HepG2 (cell line): Measurements from ENCODE around the gene OSGIN1. TPM values are rescaled to one million over a fixed set of nuclear protein-coding genes. Genes with fewer than 3 reads are reported as not detected.
A peak's percentile ranks its signal among the peaks of the same experiment; 100 is the strongest.

Experiments
- DZIP1 ChIP-seq: sonication (generic); formaldehyde crosslinking; IDR thresholded peaks from 2 replicates; pipeline ENCODE4 v1.5.0; 2020; ENCODE audit warnings: mild to moderate bottlenecking, missing genetic modification reagents
- MAFK ChIP-seq, 2 experiments: IDR thresholded peaks in 1 of 2; conservative IDR thresholded peaks in 1 of 2; 2 replicates each; pipeline ENCODE4 v1.6.1; 2011; ENCODE audit warnings: improper control_type of control experiment in 2 of 2, low read length in 2 of 2
- NAIF1 ChIP-seq: sonication (generic); formaldehyde crosslinking; IDR thresholded peaks from 2 replicates; pipeline ENCODE4 v1.5.0; 2020; ENCODE audit warnings: mild to moderate bottlenecking, missing genetic modification reagents, borderline replicate concordance
- NFIC ChIP-seq: IDR thresholded peaks from 2 replicates; pipeline ENCODE4 v1.6.1; 2012; ENCODE audit warnings: mild to moderate bottlenecking, low read length, inconsistent platforms
- NKX3-1 ChIP-seq: sonication (generic); formaldehyde crosslinking; IDR thresholded peaks from 2 replicates; pipeline ENCODE4 v1.5.0; 2020; ENCODE audit warnings: missing genetic modification reagents
- SATB2 ChIP-seq: sonication (generic); formaldehyde crosslinking; IDR thresholded peaks from 2 replicates; pipeline ENCODE4 v1.5.0; 2020; ENCODE audit warnings: missing genetic modification reagents
- SRSF1 ChIP-seq: fragments of 200-400 bp; formaldehyde crosslinking; optimal IDR thresholded peaks from 2 replicates; pipeline ENCODE3; 2017; ENCODE audit warnings: mild to moderate bottlenecking, low read depth, low read length, moderate library complexity
- SSRP1 ChIP-seq: IDR thresholded peaks from 2 replicates; pipeline ENCODE4 v1.6.1; 2016; ENCODE audit warnings: control low read depth
- TBL1XR1 ChIP-seq: fragments of 150-350 bp; IDR thresholded peaks from 2 replicates; pipeline ENCODE4 v1.6.1; 2014; ENCODE audit warnings: borderline replicate concordance, low read length; ENCODE audit not compliant: partially characterized antibody
- TBX2 ChIP-seq: sonication (generic); formaldehyde crosslinking; IDR thresholded peaks from 2 replicates; pipeline ENCODE4 v1.5.0; 2020; ENCODE audit warnings: missing genetic modification reagents, mild to moderate bottlenecking, borderline replicate concordance
- TCF7L2 ChIP-seq: IDR thresholded peaks from 2 replicates; pipeline ENCODE4 v1.6.1; 2011; ENCODE audit warnings: mild to moderate bottlenecking, low read depth, low read length, moderate library complexity
- THAP8 ChIP-seq: sonication (generic); formaldehyde crosslinking; IDR thresholded peaks from 2 replicates; pipeline ENCODE4 v1.5.1; 2020; ENCODE audit warnings: missing genetic modification reagents, mild to moderate bottlenecking, borderline replicate concordance
- XRCC5 ChIP-seq: fragments of 200-400 bp; formaldehyde crosslinking; optimal IDR thresholded peaks from 2 replicates; pipeline ENCODE3; 2017; ENCODE audit warnings: mild to moderate bottlenecking, low read length
- ZFP36L1 ChIP-seq: sonication (generic); formaldehyde crosslinking; IDR thresholded peaks from 2 replicates; pipeline ENCODE4 v1.8.0; 2022; ENCODE audit warnings: mild to moderate bottlenecking, missing genetic modification reagents, moderate library complexity
- ZHX2 ChIP-seq, 2 experiments: sonication (generic) in 1 of 2; formaldehyde crosslinking in 1 of 2; IDR thresholded peaks; 2 replicates each; pipeline versions ENCODE4 v1.6.1 to v1.9.0; 2014 to 2022; ENCODE audit warnings: antibody characterized with exemption in 1 of 2, borderline replicate concordance in 1 of 2, inconsistent platforms in 1 of 2, low read depth in 1 of 2, missing genetic modification reagents in 1 of 2
- ZNF24 ChIP-seq: fragments of 450-650 bp; IDR thresholded peaks from 2 replicates; pipeline ENCODE4 v1.6.1; 2017; ENCODE audit warnings: antibody characterized with exemption, mild to moderate bottlenecking
- ZNF274 ChIP-seq: sonication (generic); formaldehyde crosslinking; IDR thresholded peaks from 2 replicates; pipeline ENCODE4 v1.5.1; 2020; ENCODE audit warnings: mild to moderate bottlenecking, missing genetic modification reagents
- ZNF552 ChIP-seq: sonication (generic); formaldehyde crosslinking; IDR thresholded peaks from 2 replicates; pipeline ENCODE4 v1.9.0; 2022; ENCODE audit warnings: missing genetic modification reagents, mild to moderate bottlenecking, borderline replicate concordance
- ZNF839 ChIP-seq: sonication (generic); formaldehyde crosslinking; IDR thresholded peaks from 2 replicates; pipeline ENCODE4 v1.4.0; 2020; ENCODE audit warnings: missing genetic modification reagents, mild to moderate bottlenecking, borderline replicate concordance
- polyA plus RNA-seq, 8 experiments: library from polyadenylated mRNA; depleted of rRNA in 3 of 8; stranded (reverse) in 7 of 8; unstranded in 1 of 8; fragments of >200 nt; fragmentation: Illumina TruSeq in 4 of 8; extraction: Trizol in 4 of 8; gene quantifications; 2 replicates each; pipeline versions ENCODE4 v1.2.1 to v1.2.3, GENCODE V29; 2011 to 2016; ENCODE audit warnings: low read depth in 4 of 8, missing spikeins in 1 of 8, mixed read lengths in 1 of 8; ENCODE audit not compliant: insufficient read depth in 1 of 8
- total RNA-seq, 5 experiments: library from RNA; depleted of rRNA; stranded (reverse); fragments of >200 nt; fragmentation: Illumina TruSeq; extraction: Trizol; gene quantifications; 2 replicates each; pipeline ENCODE4 v1.2.3, GENCODE V29; 2016; ENCODE audit warnings: low read depth in 1 of 5
- TF ChIP-seq, protein P1 (sequence below): sonication (generic); formaldehyde crosslinking; IDR thresholded peaks from 2 replicates; pipeline ENCODE4 v1.5.1; 2020; ENCODE audit warnings: missing genetic modification reagents, mild to moderate bottlenecking, borderline replicate concordance

The OSGIN1 gene
- total and polyA plus RNA-seq, 2 of the 13 experiments (the other 11 are each of a cell fraction or from before 2014, with no cell fraction given), result 20.5 to 27.1 TPM

DNA sequence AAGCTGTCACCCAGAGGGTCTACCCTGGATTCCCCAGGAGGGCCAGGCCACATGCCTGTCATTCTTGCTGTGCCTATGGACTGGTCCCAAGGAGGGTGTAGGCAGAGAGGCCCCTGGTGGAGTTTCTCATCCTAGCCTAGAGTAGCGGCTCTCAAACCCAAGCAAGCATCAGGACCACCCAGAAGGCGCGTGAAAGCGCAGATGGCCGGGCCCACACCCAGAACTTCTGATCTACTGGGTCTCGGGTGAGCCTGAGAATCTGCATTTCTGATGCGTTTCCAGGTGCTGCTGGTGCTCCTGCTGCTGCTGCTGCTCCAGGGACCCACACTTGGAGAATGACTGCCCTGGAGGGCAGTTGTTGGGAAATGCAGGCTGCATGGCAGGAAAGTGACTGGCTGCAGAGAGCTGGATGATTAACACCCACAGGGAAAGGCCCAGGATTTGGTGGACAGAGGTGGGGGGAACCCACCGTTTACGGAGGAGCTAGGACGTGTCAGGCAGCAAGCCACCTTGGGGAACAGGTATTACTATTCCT, 9.5 kb upstream of the OSGIN1 start (continued):
- TF ChIP-seq ZHX2 (IDR thresholded peaks at IDR 0.05; ENCODE audit: low read depth) (no peak), ZHX2 (CRISPR knock-in tag; IDR thresholded peaks at IDR 0.05; ENCODE audit: borderline replicate concordance) (no peak), SRSF1 (peak; percentile 53), SATB2 (CRISPR knock-in tag) (no peak), ZFP36L1 (CRISPR knock-in tag) (no peak), ZNF839 (no peak), ZNF24 (no peak), NKX3-1 (0 out of 2 replicates have a peak, but pooled peaks have one; percentile 3), TBL1XR1 (no peak), THAP8 (CRISPR knock-in tag) (no peak), ZNF274 (no peak), ZNF552 (CRISPR knock-in tag) (no peak), MAFK (conservative IDR thresholded peaks at IDR 0.05 in 1 of 2, IDR thresholded peaks at IDR 0.05 in 1 of 2; ENCODE audit: low read length in 2 of 2) (no peak), TBX2 (CRISPR knock-in tag) (no peak), NAIF1 (no peak), DZIP1 (CRISPR knock-in tag) (peak; percentile 47; the same call in 1 of the 2 replicates), SSRP1 (CRISPR knock-in tag) (no peak), XRCC5 (no peak), TCF7L2 (no peak), NFIC (no peak)
- TF ChIP-seq, protein P1, sequence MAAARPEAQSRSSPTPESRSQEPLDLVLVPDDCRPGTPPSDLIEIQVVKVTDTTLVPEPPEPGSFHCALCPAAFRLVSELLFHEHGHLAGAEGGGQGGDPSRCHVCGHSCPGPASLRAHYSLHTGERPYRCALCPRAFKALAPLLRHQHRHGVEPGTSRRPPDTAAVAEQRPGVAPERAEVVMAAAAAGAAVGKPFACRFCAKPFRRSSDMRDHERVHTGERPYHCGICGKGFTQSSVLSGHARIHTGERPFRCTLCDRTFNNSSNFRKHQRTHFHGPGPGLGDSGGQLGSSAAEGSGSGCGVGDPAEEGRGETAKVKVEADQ (CRISPR knock-in tag), result no peak
